CD4-positive, alpha-beta T cell (primary cell): ENCODE measurements around the gene ZBTB7C. TPM values are rescaled to one million over a fixed set of nuclear protein-coding genes. Genes with fewer than 3 reads are reported as not detected.

Source experiments
- ATAC-seq: fragments of 200-7000 bp; cut with Tn5 transposase; one replicate; pipeline ENCODE4 v1.10.0; 2022; ENCODE audit warnings: mild to moderate bottlenecking; ENCODE audit not compliant: poor library complexity
- CTCF ChIA-PET: fragments of 350-600 bp; sonication (Branson Sonifier 250); formaldehyde crosslinking; loops from one replicate; lab custom pipeline; 2021; ENCODE audit warnings: antibody characterized with exemption, inconsistent platforms; lab: Charles Lee
- POLR2A ChIA-PET: fragments of 350-600 bp; sonication (Branson Sonifier 250); formaldehyde crosslinking; loops from one replicate; lab custom pipeline; 2021; ENCODE audit warnings: antibody characterized with exemption, inconsistent platforms; lab: Charles Lee
- DNase-seq, 14 experiments: peaks; one replicate each; pipeline ENCODE4 v3.0.0-alpha.2; 2013 to 2020; ENCODE audit warnings: mixed read lengths in 2 of 14
- H3K27ac ChIP-seq, 2 donors: one replicate each; pipeline versions ENCODE4 v1.5.1 to v1.7.0; 2013; ENCODE audit warnings: low read length in 2 of 2, low read depth in 1 of 2, mild to moderate bottlenecking in 1 of 2
- H3K27me3 ChIP-seq, 2 experiments: 1 replicate in 1 of 2; 2 replicates in 1 of 2; pipeline versions ENCODE4 v1.6.1 to v1.7.0; 2013; ENCODE audit warnings: low read length in 2 of 2, control low read depth in 1 of 2, mild to moderate bottlenecking in 1 of 2, moderate library complexity in 1 of 2; ENCODE audit not compliant: insufficient read depth in 2 of 2, control insufficient read depth in 1 of 2
- H3K36me3 ChIP-seq: one replicate; pipeline ENCODE4 v1.6.1; 2013; ENCODE audit warnings: low read length, control low read depth; ENCODE audit not compliant: insufficient read depth
- H3K4me1 ChIP-seq: one replicate; pipeline ENCODE4 v1.6.1; 2013; ENCODE audit warnings: low read length, control low read depth; ENCODE audit not compliant: insufficient read depth
- H3K4me3 ChIP-seq: one replicate; pipeline ENCODE4 v1.5.1; 2013; ENCODE audit warnings: mild to moderate bottlenecking, low read length, moderate library complexity
- H3K9me3 ChIP-seq, 2 experiments: 1 replicate in 1 of 2; 2 replicates in 1 of 2; pipeline versions ENCODE4 v1.6.1 to v1.7.0; 2013; ENCODE audit warnings: low read length in 2 of 2, mild to moderate bottlenecking in 2 of 2, control low read depth in 1 of 2, moderate library complexity in 1 of 2; ENCODE audit not compliant: control insufficient read depth in 1 of 2, insufficient read depth in 1 of 2
- H3K27ac Mint-ChIP-seq: one replicate; pipeline ENCODE4 v1.8.0; 2020; ENCODE audit warnings: mixed read lengths
- H3K27me3 Mint-ChIP-seq: one replicate; pipeline ENCODE4 v1.8.0; 2021; ENCODE audit warnings: mixed read lengths
- H3K36me3 Mint-ChIP-seq: one replicate; pipeline ENCODE4 v1.8.0; 2021; ENCODE audit warnings: low read depth, mixed read lengths
- H3K4me1 Mint-ChIP-seq: one replicate; pipeline ENCODE4 v1.8.0; 2021; ENCODE audit warnings: low read depth, mixed read lengths
- H3K4me3 Mint-ChIP-seq: one replicate; pipeline ENCODE4 v1.8.0; 2020; ENCODE audit warnings: mild to moderate bottlenecking, mixed read lengths
- H3K9me3 Mint-ChIP-seq: one replicate; pipeline ENCODE4 v1.8.0; 2020; ENCODE audit warnings: mixed read lengths
- intact Hi-C, 2 experiments: fragments of 100-400 bp; cut with DNase I in 1 of 2; cut with micrococcal nuclease in 1 of 2; formaldehyde crosslinking; loops; one replicate each; pipeline versions ENCODE4 v1.15.1 to v1.9.0; 2023 to 2025; cut with DNase I, micrococcal nuclease
- total RNA-seq, 174 experiments: library from RNA in 2 of 174; stranded (reverse) in 2 of 174; gene quantifications; one replicate each; pipeline ENCODE4 v1.2.3 and lab custom pipeline; 2021 to 2026
- TF ChIP-seq, protein P1 (sequence below): fragments of 200-600 bp; IDR thresholded peaks from one replicate; pipeline ENCODE4 v1.8.0; 2022; ENCODE audit warnings: antibody characterized with exemption, mild to moderate bottlenecking

ZBTB7C gene
- total RNA-seq, 2 experiments from 2014 or later: not detected

GRCh38 chr18:48367557-48367956 is 41.6 kb downstream of the ZBTB7C start:
- H3K27ac ChIP-seq: no peak overlapping the region
- no peak overlapping the region for H3K4me3 ChIP-seq
- Mint-ChIP-seq H3K36me3 (no peaks in the 10 kb centered on the region), H3K9me3 (peaks cover 6% of the 10 kb centered on the region), H3K4me1 (no peaks in the 10 kb centered on the region), H3K4me3 (no peak overlapping the region), H3K27me3 (peaks cover 22% of the 10 kb centered on the region), H3K27ac (no peak overlapping the region)
- TF ChIP-seq, protein P1, sequence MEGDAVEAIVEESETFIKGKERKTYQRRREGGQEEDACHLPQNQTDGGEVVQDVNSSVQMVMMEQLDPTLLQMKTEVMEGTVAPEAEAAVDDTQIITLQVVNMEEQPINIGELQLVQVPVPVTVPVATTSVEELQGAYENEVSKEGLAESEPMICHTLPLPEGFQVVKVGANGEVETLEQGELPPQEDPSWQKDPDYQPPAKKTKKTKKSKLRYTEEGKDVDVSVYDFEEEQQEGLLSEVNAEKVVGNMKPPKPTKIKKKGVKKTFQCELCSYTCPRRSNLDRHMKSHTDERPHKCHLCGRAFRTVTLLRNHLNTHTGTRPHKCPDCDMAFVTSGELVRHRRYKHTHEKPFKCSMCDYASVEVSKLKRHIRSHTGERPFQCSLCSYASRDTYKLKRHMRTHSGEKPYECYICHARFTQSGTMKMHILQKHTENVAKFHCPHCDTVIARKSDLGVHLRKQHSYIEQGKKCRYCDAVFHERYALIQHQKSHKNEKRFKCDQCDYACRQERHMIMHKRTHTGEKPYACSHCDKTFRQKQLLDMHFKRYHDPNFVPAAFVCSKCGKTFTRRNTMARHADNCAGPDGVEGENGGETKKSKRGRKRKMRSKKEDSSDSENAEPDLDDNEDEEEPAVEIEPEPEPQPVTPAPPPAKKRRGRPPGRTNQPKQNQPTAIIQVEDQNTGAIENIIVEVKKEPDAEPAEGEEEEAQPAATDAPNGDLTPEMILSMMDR: no peak
- intact Hi-C loops: no loop called here
- peaks cover 0 to 6% of the 10 kb centered on the region in 2 experiments for H3K9me3 ChIP-seq
- no peaks in the 10 kb centered on the region for H3K36me3 ChIP-seq
- H3K4me1 ChIP-seq: no peaks in the 10 kb centered on the region
- DNase-seq: no peak
- no peak for ATAC-seq
- POLR2A ChIA-PET: no interaction called here
- CTCF ChIA-PET: no interaction called here
- H3K27me3 ChIP-seq: peaks cover 0 to 6% of the 10 kb centered on the region in 2 experiments

DNA sequence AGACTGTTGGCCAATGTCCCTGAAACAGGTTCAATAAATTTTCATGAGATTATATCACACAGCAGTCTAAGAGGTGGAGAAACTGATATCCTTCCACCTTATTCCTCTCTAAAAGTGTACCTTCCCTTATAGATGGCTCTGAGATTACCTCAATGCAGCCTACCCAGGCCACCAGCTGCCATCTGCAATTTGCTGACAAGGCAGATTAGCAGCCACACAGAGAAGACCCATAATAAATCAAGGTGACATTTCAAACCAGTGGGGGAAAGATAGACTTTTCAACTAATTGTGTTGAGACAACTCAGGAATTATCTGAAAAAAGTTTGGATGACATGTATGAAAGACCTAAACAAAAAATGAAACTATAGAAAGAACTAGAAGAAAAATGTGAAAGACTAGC is 43.2 kb downstream of the ZBTB7C start:
- ATAC-seq (no peak), DNase-seq (no peak)
- Mint-ChIP-seq H3K9me3 (peaks cover 6% of the 10 kb centered on the region), H3K4me3 (no peak overlapping the region), H3K4me1 (no peaks in the 10 kb centered on the region), H3K27ac (no peak overlapping the region), H3K36me3 (no peaks in the 10 kb centered on the region), H3K27me3 (peaks cover 29% of the 10 kb centered on the region)
- peaks cover 0 to 6% of the 10 kb centered on the region in 2 experiments for H3K9me3 ChIP-seq
- POLR2A ChIA-PET: no interaction called here
- TF ChIP-seq, protein P1: no peak
- intact Hi-C loops: no loop called here
- peaks cover 0 to 6% of the 10 kb centered on the region in 2 experiments for H3K27me3 ChIP-seq
- H3K4me3 ChIP-seq: no peak overlapping the region
- CTCF ChIA-PET: no interaction called here
- no peak overlapping the region for H3K27ac ChIP-seq
- no peaks in the 10 kb centered on the region for H3K4me1 ChIP-seq
- no peaks in the 10 kb centered on the region for H3K36me3 ChIP-seq

- Histone ChIP-seq H3K9me3 (peaks cover 0 to 6% of the 10 kb centered on the region in 2 experiments), H3K27ac (no peak overlapping the region), H3K36me3 (no peaks in the 10 kb centered on the region), H3K4me3 (no peak overlapping the region), H3K27me3 (peaks cover 0 to 6% of the 10 kb centered on the region in 2 experiments), H3K4me1 (no peaks in the 10 kb centered on the region)
- ChIA-PET POLR2A (no interaction called here), CTCF (no interaction called here)
- Mint-ChIP-seq H3K4me1 (no peaks in the 10 kb centered on the region), H3K36me3 (no peaks in the 10 kb centered on the region), H3K27ac (no peak overlapping the region), H3K9me3 (peaks cover 6% of the 10 kb centered on the region), H3K27me3 (peaks cover 40% of the 10 kb centered on the region), H3K4me3 (no peak overlapping the region)
- intact Hi-C loops: no loop called here
- ATAC-seq (no peak), DNase-seq (no peak)
- TF ChIP-seq, protein P1: no peak
Observed at GRCh38 chr18:48364146-48364545, 45.0 kb downstream of the ZBTB7C start.
